K562 (cell line): ENCODE measurements around the gene BCAN. TPM values are rescaled to one million over a fixed set of nuclear protein-coding genes. Genes with fewer than 3 reads are reported as not detected.
A peak's percentile ranks its signal among the peaks of the same experiment; 100 is the strongest.

Experiments
- ATF1 ChIP-seq, 2 experiments: fragments of 450-650 bp in 1 of 2; IDR thresholded peaks; 2 replicates each; pipeline ENCODE4 v1.6.1; 2016; ENCODE audit warnings: missing compliant biosample characterization in 1 of 2, missing genetic modification characterization in 1 of 2
- ETV1 ChIP-seq: fragments of 450-650 bp; conservative IDR thresholded peaks from 2 replicates; pipeline ENCODE4 v1.6.1; 2016; ENCODE audit warnings: missing genetic modification characterization, control low read depth, low read depth, missing compliant biosample characterization
- FOXM1 ChIP-seq, 2 experiments: fragments of 450-650 bp in 1 of 2; sonication (generic) in 1 of 2; formaldehyde crosslinking in 1 of 2; IDR thresholded peaks; 2 replicates each; pipeline versions ENCODE4 v1.6.1 to v1.9.0; 2017 to 2022; ENCODE audit warnings: low read depth in 2 of 2, mild to moderate bottlenecking in 2 of 2, missing genetic modification reagents in 1 of 2, moderate library complexity in 1 of 2
- GTF2A2 ChIP-seq: IDR thresholded peaks from 2 replicates; pipeline ENCODE4 v1.6.1; 2016; ENCODE audit warnings: mild to moderate bottlenecking, missing genetic modification characterization, missing compliant biosample characterization
- MTA1 ChIP-seq: fragments of 450-650 bp; IDR thresholded peaks from 2 replicates; pipeline ENCODE4 v1.6.1; 2017; ENCODE audit warnings: borderline replicate concordance
- NFE2L1 ChIP-seq: fragments of 450-650 bp; IDR thresholded peaks from 2 replicates; pipeline ENCODE4 v1.6.1; 2016; ENCODE audit warnings: missing genetic modification characterization, low read depth, mild to moderate bottlenecking, missing compliant biosample characterization, moderate library complexity, borderline replicate concordance
- NFYB ChIP-seq: IDR thresholded peaks from 2 replicates; pipeline ENCODE4 v1.6.1; 2011; ENCODE audit warnings: mild to moderate bottlenecking, moderate library complexity; ENCODE audit not compliant: insufficient read length; ENCODE audit errors: extremely low read depth
- NR2C2 ChIP-seq, 2 experiments: fragments of 200-800 bp in 1 of 2; sonication (Bioruptor generic) in 1 of 2; sonication (generic) in 1 of 2; formaldehyde crosslinking in 1 of 2; IDR thresholded peaks; 2 replicates each; pipeline versions ENCODE4 v1.6.1 to v1.8.0; 2016 to 2022; ENCODE audit warnings: mild to moderate bottlenecking in 1 of 2, missing compliant biosample characterization in 1 of 2, missing genetic modification characterization in 1 of 2, missing genetic modification reagents in 1 of 2
- POLR2A ChIP-seq: fragments of 450-650 bp; conservative IDR thresholded peaks from 2 replicates; pipeline ENCODE4 v1.6.1; 2016
- RNF2 ChIP-seq: sonication (generic); IDR thresholded peaks from 2 replicates; pipeline ENCODE4 v1.6.1; 2016
- SLC30A9 ChIP-seq: fragments of 250-450 bp; sonication (Bioruptor Pico); IDR thresholded peaks from 2 replicates; pipeline ENCODE4 v1.8.0; 2022; ENCODE audit warnings: mild to moderate bottlenecking, moderate library complexity
- TRIM28 ChIP-seq: fragments of 450-650 bp; IDR thresholded peaks from 2 replicates; pipeline ENCODE4 v1.6.1; 2017
- ZKSCAN1 ChIP-seq: fragments of 150-350 bp; IDR thresholded peaks from 2 replicates; pipeline ENCODE4 v1.6.1; 2016; ENCODE audit warnings: low read depth, low read length
- ZNF232 ChIP-seq: sonication (generic); formaldehyde crosslinking; IDR thresholded peaks from 2 replicates; pipeline ENCODE4 v1.8.0; 2022; ENCODE audit warnings: mild to moderate bottlenecking, missing genetic modification reagents
- polyA plus RNA-seq, 8 experiments: library from polyadenylated mRNA; depleted of rRNA in 4 of 8; stranded (reverse) in 5 of 8; unstranded in 3 of 8; fragments of >200 nt; fragmentation: Nextera tagmentation in 2 of 8; fragmentation: Illumina TruSeq in 1 of 8; extraction: Ambion mirVana in 2 of 8; extraction: Trizol in 1 of 8; gene quantifications; 2 replicates each; pipeline versions ENCODE4 v1.2.1 to v1.2.3, GENCODE V29; 2011 to 2014; ENCODE audit warnings: inconsistent platforms in 1 of 8, missing spikeins in 1 of 8
- total RNA-seq, 7 experiments: library from RNA; depleted of rRNA in 6 of 7; stranded (reverse); fragments of >200 nt in 6 of 7; fragmentation: Illumina TruSeq in 2 of 7; extraction: Trizol in 2 of 7; gene quantifications; 2 replicates each; pipeline versions ENCODE4 v1.2.1 to v1.2.3, GENCODE V29; 2011 to 2021; ENCODE audit warnings: low replicate concordance in 1 of 7
- TF ChIP-seq, protein P1 (sequence below): sonication (generic); formaldehyde crosslinking; IDR thresholded peaks from 2 replicates; pipeline ENCODE4 v1.8.0; 2022; ENCODE audit warnings: mild to moderate bottlenecking, missing genetic modification reagents, borderline replicate concordance
- TF ChIP-seq, protein P2 (sequence below): fragments of 450-650 bp; IDR thresholded peaks from 2 replicates; pipeline ENCODE4 v1.6.1; 2016; ENCODE audit warnings: borderline replicate concordance
- TF ChIP-seq, protein P3 (sequence below): sonication (generic); formaldehyde crosslinking; IDR thresholded peaks from 2 replicates; pipeline ENCODE4 v1.8.0; 2022; ENCODE audit warnings: missing genetic modification reagents, mild to moderate bottlenecking, moderate library complexity, borderline replicate concordance
- TF ChIP-seq, protein P4 (sequence below), 2 experiments: fragments of 450-650 bp in 1 of 2; sonication (generic) in 1 of 2; formaldehyde crosslinking in 1 of 2; IDR thresholded peaks in 1 of 2; conservative IDR thresholded peaks in 1 of 2; 2 replicates each; pipeline versions ENCODE4 v1.6.1 to v1.8.1; 2016 to 2023; ENCODE audit warnings: mild to moderate bottlenecking in 2 of 2, moderate library complexity in 2 of 2, inconsistent platforms in 1 of 2, missing genetic modification reagents in 1 of 2
- TF ChIP-seq, protein P5 (sequence below): fragments of 250-450 bp; sonication (Bioruptor Pico); IDR thresholded peaks from 2 replicates; pipeline ENCODE4 v1.5.0; 2020; ENCODE audit warnings: mild to moderate bottlenecking

BCAN gene
- total and polyA plus RNA-seq, 9 of the 15 experiments (the other 6 are each of a cell fraction or from before 2014, with no cell fraction given), result 0.04 to 0.33 (median 0.14) TPM; not detected in 5

DNA sequence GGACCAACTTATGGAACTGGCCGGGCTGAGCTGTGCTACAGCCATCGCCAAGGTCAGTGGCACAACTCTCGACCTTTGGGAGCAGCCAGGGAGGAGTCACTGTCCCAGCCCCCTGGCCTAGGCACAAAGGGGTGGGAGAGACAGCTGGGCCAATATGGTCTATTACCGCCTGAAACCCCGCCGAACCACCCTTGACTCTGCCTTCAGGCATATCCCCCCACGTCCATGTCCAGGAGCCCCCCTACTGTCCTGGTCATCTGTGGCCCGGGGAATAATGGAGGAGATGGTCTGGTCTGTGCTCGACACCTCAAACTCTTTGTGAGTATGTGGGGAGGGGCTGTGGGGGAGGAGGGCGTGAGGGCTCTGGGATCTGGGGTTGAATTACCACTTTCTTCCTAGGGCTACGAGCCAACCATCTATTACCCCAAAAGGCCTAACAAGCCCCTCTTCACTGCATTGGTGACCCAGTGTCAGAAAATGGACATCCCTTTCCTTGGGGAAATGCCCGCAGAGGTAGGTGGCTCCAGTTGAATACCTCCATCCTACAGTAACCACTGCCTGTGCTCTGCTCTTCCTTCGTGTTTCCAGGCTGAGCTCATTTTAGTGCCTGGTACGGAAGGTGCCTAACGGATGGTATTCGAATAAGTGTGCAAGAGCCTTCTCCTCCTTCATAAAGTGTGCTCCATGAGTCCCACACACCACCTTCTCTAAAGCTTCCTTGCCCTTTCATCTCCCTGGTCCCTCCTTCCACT, 49.6 kb upstream of the BCAN start (continued):
- TF ChIP-seq, protein P1, sequence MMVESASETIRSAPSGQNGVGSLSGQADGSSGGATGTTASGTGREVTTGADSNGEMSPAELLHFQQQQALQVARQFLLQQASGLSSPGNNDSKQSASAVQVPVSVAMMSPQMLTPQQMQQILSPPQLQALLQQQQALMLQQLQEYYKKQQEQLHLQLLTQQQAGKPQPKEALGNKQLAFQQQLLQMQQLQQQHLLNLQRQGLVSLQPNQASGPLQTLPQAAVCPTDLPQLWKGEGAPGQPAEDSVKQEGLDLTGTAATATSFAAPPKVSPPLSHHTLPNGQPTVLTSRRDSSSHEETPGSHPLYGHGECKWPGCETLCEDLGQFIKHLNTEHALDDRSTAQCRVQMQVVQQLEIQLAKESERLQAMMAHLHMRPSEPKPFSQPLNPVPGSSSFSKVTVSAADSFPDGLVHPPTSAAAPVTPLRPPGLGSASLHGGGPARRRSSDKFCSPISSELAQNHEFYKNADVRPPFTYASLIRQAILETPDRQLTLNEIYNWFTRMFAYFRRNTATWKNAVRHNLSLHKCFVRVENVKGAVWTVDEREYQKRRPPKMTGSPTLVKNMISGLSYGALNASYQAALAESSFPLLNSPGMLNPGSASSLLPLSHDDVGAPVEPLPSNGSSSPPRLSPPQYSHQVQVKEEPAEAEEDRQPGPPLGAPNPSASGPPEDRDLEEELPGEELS (CRISPR knock-in tag), result no peak
- TF ChIP-seq NFE2L1, result no peak
- TF ChIP-seq GTF2A2, result no peak
- TF ChIP-seq ETV1 (tag), result no peak
- TF ChIP-seq ATF1 (CRISPR knock-in tag; IDR thresholded peaks at IDR 0.05), result no peak
- TF ChIP-seq ATF1 (tag; IDR thresholded peaks at IDR 0.05), result no peak
- no peak for TF ChIP-seq ZNF232 (CRISPR knock-in tag)
- TF ChIP-seq SLC30A9 (CRISPR knock-in tag), result no peak
- TF ChIP-seq, protein P2, sequence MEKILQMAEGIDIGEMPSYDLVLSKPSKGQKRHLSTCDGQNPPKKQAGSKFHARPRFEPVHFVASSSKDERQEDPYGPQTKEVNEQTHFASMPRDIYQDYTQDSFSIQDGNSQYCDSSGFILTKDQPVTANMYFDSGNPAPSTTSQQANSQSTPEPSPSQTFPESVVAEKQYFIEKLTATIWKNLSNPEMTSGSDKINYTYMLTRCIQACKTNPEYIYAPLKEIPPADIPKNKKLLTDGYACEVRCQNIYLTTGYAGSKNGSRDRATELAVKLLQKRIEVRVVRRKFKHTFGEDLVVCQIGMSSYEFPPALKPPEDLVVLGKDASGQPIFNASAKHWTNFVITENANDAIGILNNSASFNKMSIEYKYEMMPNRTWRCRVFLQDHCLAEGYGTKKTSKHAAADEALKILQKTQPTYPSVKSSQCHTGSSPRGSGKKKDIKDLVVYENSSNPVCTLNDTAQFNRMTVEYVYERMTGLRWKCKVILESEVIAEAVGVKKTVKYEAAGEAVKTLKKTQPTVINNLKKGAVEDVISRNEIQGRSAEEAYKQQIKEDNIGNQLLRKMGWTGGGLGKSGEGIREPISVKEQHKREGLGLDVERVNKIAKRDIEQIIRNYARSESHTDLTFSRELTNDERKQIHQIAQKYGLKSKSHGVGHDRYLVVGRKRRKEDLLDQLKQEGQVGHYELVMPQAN, result 0 out of 2 replicates have a peak, but pooled peaks have one; percentile 52
- TF ChIP-seq TRIM28, result no peak
- TF ChIP-seq, protein P3, sequence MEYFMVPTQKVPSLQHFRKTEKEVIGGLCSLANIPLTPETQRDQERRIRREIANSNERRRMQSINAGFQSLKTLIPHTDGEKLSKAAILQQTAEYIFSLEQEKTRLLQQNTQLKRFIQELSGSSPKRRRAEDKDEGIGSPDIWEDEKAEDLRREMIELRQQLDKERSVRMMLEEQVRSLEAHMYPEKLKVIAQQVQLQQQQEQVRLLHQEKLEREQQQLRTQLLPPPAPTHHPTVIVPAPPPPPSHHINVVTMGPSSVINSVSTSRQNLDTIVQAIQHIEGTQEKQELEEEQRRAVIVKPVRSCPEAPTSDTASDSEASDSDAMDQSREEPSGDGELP, result peak; percentile 57; the same call in 1 of the 2 replicates
- 0 out of 2 replicates have a peak, but pooled peaks have one; percentile 36 for TF ChIP-seq NR2C2 (CRISPR knock-in tag; IDR thresholded peaks at IDR 0.05)
- TF ChIP-seq NR2C2 (tag; IDR thresholded peaks at IDR 0.05), result no peak
- no peak for TF ChIP-seq NFYB
- no peak for TF ChIP-seq RNF2
- TF ChIP-seq, protein P4, sequence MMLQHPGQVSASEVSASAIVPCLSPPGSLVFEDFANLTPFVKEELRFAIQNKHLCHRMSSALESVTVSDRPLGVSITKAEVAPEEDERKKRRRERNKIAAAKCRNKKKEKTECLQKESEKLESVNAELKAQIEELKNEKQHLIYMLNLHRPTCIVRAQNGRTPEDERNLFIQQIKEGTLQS (IDR thresholded peaks at IDR 0.05), result no peak
- TF ChIP-seq, protein P4 (CRISPR knock-in tag; conservative IDR thresholded peaks at IDR 0.05), result peak; percentile 60; the same call in 1 of the 2 replicates
- no peak for TF ChIP-seq ZKSCAN1
- TF ChIP-seq MTA1, result no peak
- TF ChIP-seq, protein P5, sequence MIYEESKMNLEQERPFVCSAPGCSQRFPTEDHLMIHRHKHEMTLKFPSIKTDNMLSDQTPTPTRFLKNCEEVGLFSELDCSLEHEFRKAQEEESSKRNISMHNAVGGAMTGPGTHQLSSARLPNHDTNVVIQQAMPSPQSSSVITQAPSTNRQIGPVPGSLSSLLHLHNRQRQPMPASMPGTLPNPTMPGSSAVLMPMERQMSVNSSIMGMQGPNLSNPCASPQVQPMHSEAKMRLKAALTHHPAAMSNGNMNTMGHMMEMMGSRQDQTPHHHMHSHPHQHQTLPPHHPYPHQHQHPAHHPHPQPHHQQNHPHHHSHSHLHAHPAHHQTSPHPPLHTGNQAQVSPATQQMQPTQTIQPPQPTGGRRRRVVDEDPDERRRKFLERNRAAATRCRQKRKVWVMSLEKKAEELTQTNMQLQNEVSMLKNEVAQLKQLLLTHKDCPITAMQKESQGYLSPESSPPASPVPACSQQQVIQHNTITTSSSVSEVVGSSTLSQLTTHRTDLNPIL, result no peak
- TF ChIP-seq POLR2A, result peak; percentile 68
- no peak for TF ChIP-seq FOXM1 (IDR thresholded peaks at IDR 0.05; ENCODE audit: low read depth)
- TF ChIP-seq FOXM1 (CRISPR knock-in tag; IDR thresholded peaks at IDR 0.05; ENCODE audit: low read depth), result 0 out of 2 replicates have a peak, but pooled peaks have one; percentile 15
